HG02970 (cell line): ENCODE results near the gene KDM3B.

Source experiments
- ATAC-seq: cut with Tn5 transposase; IDR thresholded peaks from one replicate; pipeline ENCODE4 v1.9.1; 2021; ENCODE audit warnings: mild to moderate bottlenecking, moderate library complexity, moderate number of reproducible peaks; ENCODE audit not compliant: unreplicated experiment, low FRiP score

Gene KDM3B

DNA sequence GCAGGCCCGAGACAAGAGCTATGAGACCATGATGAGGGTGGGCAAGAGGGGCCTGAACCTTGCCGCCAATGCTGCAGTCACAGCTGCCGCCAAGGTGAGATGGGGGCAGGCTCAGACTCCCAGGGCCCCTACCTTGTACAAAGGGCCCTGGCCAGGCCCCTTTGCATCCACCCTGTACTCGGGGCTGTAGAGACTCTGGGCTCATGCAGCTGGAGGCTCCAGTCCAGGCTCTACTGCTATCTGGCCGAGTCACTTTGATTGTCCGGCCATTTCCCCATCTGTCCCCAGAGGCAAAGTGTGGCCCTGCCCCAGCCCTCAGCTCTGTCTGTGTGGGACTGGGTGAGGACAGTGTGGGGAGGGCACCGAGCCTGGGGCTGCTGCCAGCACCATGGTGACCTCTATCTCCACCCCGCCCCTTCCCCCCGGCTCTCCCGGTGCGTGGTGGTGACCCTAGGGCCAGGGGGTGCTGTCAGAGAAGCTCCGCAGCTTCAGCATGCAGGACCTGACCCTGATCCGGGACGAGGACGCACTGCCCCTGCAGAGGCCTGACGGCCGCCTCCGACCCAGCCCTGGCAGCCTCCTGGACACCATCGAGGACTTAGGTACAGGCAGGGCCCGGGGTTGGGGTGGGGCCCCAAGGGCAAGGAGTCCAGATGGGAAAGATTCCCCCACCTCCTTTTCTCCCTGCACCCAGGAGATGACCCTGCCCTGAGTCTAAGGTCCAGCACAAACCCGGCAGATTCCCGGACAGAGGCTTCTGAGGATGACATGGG is 92.5 kb downstream of the KDM3B start:
- no peak for ATAC-seq

DNA sequence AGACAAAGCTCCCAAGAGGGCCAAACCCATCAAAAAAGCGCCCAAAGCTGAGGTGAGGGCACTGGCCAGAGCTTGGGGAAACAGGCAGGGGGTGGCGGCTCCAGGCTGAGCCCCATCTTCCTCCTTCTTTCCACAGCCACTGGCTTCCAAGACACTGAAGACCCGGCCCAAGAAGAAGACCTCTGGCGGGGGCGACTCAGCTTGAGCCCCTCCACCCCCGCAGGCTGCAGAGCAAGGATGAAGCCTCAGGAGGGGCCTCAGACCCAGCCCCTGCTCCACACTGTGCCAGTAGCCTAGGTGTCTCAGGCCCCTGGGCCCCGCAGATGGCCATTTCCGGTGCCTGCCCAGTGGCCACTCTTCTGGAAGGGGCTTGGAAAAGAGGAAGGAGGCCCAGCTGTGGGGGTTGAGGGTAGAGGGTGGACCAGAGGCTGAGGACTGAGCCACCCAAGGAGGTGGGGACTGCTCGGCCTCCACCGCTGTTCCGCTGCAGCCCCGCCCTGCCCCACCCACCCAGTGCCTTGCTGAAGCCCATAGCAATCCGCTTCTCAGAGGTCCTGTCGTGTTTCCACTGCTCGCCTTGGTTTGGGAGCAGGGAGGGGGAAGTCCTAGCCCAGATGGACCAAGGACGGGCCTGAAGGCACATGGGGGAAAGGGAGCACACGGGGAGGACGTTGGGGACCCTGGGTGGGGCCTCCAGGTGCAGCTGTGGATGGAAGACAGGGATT is 93.2 kb downstream of the KDM3B start:
- ATAC-seq: no peak

DNA sequence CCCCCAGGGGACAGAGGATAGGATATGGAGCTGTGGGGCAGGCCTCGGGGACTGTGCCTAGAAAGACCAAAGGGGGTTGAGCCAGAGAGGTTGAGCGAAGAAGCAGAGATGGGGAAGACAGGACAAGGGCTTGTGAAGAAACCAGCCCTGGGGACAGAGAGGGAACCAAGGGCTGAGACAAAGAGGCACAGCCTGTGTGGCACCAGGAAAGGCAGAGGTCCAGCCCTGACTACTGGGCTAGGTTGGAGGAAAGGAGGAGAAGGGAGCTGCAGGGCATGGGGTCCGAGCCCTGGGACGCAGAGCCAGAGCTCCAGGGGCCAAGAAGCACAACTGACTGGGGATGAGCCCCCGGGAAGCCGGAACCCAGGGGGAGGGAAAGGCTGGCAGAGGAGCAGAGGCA is 95.6 kb downstream of the KDM3B start:
- ATAC-seq: no peak

DNA sequence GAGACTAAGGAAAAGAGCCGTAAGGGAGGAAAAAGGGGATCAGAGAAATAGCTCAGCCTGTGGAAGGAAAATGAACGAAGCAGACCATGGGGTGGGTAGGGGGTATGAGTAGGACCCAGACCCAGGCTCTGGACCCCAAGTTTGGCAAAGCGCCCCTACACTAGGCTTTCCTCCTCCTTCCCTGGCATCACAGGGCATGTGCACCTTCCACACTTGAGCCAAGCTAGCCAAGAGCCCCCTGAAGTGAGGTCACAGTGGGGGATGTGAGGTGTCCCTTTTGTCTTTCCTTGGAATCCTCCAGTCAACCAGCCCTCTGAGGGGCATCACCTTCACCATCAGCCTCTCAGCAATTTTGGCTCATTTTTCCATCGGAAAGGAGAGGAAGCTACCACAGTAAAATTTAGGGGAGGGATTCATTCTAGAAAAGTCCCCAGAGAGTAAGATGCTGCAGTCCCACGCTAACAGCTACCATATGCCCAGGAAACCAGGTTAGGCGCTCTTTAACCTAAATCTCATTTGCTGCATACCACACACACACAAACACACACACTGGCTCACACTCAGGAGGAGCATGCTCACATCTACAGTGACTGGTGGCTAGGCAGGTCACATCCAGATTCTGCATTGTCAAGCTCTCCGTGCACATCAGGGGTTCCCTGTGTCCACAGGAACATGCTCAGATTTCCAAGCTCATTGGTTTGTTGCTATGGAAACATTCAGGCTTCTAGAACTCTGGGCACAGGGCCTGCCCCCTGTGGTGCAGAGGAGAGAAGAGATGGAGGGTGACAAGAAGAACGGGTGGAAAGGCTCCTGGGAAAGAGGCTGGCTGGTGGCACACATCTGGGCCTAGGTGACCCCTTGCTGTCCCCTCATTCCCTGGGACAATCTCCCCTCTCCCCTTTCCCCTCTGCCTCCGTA is 96.3 kb downstream of the KDM3B start:
- ATAC-seq: no peak

DNA sequence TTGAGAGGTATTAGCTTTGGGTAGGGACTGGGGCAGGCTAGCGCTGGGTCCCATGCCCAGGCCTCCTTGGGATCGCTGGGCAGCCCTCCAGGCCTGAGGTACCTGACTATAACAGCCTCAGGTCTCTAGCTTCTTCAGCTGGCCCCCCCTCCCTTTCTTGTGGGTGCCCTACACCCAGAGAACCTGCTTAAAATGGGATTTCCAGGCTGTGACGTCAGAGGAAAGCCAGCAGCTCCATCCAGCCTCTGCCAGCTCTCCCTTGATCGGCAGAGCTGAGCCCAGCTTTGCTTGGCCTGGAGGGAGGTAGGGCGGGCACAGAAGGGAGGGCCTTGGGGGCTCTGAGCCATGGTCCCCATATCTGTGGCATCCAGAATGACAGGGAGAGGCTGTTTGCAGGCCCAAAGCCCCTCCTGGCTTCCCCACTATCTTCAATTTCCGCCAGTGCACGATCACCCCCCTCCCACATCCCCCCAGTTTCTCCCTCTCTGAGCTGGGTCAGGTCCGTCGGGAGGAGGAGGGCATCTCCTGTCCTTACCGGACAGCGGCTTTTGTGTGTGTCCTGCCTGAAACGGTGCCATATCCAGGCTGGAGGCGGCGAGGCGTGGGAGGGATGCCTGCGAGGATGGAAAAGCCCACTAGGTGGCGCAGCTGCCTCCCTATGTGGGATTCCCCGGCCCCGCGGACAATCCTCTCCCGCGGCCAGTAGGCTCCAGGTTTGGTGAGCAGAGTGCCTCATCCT is 97.2 kb downstream of the KDM3B start:
- no peak for ATAC-seq

DNA sequence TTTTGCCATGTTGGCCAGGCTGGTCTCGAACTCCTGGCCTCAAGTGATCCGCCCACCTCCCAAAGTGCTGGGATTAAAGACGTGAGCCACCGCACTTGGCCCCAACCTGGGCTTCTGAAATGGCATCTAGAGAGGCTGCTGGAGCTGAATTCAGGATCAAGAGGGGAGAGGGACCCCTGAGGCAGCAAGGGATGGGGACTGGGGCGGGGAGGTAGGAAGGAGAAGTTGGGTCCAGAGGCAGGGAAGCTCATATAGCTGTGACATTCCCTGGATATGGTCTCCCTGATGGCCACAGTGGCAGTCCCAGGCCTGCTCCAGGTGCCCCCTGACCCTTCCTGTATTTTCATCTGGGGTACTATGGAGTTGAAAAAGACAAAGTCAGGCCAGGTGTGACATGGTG is 98.5 kb downstream of the KDM3B start:
- ATAC-seq: no peak

DNA sequence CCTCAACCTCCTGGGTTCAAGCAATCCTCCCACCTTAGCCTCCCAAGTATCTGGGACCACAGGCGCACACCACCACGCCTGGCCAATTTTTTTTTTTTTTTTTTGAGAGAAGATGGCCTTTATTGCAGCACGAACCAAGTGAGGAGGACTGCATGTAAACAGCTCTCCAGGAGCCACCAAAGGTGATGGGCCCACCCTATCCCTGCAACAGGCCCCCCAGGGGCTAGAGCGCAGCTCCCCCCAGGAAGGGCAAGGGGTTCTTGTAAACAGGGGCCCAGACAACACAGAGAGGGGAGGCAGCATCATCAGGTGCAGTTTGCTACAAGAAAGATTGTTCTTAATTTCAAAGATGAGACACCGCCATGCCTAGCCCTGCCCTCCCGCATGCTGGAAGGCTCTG is 100.2 kb downstream of the KDM3B start:
- no peak for ATAC-seq

DNA sequence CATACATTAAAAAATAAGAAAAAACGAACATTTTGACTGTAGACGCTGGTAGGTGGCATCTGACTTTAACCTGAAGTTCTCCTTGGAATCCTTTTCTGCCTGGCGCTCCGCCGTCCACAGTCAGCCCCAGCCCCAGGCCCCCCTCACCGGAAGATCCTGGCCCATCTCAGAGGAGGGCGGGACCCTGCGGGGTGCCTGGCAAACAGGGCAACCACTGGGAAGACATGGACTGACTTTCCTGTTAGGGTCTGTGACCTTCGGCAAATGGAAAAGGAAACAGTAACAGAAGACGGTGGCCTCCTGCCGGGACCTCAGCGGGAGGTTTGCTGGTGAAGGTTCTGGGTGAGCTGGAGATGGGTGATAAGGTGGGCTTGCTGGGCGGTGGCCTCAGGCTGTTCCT is 101.1 kb downstream of the KDM3B start:
- ATAC-seq: no peak

DNA sequence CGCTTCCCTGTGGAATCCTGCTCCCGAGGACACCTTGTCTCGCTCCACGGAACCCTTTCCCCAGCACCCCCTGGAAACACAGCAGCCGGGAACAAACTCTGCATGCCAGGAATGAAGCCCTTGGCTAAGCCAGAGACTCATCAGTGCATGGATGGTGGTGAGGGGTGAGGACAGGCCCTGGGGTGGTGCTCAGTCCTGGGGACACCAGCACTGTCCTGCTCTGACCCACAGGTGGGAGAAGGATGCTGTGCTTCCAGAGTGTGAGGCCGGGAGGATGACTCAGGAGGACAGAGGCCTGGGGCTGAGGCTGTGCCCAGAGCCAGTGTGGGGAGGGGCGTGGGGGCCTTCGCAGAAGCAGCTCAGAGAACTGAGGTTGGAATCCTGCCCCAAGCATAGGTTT is 101.6 kb downstream of the KDM3B start:
- ATAC-seq: no peak

DNA sequence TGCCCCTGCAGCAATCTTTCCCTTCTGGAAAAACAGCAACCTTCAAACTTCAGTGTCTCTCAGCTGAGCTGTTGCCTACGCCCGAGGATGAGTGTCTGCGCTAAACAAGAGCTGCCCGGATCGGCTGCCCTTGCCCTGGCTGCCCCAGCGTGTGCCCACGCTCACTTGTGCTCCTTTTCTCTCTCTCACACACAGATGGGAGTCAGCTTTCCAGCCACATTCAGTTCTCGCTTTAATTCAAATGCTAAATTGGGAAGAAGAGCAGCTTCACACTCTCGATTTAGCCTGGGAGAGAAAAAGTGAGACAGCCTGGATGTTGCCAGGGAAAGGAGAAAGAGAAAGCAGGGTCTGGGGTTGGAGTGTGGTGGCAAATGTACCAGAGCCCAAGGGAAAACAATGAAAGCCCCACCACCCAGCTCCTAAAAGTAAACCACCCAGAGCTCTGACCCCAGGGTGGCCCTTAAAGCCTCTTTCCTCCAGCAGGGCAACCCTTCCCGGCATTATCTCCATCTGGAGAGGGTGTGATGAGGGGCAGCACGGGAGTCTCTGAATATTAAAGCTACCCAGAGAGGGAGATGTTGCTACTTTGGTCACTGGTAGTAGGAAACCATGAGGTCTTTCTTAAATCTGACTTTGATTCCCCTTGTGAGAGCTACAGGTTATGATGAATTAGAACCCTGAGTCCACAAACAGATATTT is 102.9 kb downstream of the KDM3B start:
- no peak for ATAC-seq

DNA sequence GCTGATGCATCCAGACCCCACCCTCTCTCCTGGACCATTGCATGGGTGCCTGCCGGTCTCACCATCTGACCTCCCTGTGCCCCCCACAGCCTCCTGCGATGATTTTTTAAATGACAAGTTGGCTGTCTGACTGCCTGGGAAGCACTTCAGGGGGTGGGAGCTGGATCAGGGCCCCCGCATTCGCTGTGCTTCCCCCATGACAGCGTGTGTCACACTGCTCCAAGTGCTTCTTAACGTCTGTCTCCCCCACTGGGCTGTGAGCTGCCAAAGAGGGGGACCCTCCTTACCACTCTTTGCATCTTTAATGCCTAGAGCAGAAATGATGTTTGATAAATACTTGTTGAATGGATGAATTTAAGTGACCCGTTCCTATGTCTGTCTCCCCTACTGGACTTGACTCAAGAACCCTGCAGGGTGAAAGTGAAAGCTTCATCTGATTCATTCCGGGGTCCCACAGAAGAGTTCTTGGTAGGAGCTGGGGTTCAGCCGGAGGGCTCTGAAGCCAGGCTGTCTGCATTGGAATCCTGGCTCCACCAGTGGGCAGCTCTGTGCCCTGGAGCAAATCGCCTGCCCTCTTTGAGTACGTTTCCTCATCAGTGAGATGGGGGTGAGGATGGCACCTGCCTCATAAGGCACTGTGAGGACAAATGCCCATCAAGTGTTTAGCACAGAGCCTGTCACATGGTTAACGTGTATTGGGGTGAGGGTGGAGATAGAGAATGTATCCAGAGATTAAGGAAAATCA is 105.2 kb downstream of the KDM3B start:
- ATAC-seq: no peak

DNA sequence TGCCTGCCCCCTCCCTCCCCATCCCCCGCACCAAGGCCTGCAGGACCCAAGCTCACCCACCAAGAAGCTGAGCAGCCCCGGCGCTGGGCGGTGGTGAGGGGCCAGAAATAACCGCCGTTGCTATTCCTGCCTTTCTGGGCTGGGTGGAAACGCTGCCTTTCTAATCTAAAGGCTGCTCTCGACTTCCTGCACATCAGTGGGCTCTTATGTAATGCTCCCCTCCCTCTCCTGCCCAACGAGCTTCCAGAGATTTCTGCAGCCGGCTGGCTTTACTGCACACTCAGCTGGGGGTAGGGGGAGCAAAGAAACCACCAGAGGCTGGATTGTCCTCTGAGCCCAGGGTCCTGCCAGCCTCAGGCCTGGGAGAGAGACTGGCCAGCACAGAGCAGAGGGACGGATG is 105.9 kb downstream of the KDM3B start:
- no peak for ATAC-seq

DNA sequence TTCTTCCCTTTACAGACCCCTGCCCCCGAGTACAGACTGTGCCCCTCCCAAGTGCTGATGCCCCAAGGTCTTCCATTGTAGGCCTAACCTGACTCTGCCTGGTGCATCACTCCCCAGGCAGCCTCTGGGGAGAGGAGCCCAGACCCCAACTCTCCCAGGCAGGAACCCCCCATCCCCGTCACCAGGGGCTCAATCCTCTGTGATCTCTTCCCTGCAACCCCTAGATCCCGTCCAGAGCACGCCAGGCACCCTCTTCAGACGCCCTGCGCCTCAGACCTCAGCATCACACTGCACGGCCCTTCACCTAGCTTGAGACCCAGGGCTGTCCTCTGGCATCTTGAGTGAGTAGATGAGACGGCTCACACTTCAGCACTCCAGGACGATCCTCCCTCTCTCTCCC is 106.4 kb downstream of the KDM3B start:
- ATAC-seq: no peak

DNA sequence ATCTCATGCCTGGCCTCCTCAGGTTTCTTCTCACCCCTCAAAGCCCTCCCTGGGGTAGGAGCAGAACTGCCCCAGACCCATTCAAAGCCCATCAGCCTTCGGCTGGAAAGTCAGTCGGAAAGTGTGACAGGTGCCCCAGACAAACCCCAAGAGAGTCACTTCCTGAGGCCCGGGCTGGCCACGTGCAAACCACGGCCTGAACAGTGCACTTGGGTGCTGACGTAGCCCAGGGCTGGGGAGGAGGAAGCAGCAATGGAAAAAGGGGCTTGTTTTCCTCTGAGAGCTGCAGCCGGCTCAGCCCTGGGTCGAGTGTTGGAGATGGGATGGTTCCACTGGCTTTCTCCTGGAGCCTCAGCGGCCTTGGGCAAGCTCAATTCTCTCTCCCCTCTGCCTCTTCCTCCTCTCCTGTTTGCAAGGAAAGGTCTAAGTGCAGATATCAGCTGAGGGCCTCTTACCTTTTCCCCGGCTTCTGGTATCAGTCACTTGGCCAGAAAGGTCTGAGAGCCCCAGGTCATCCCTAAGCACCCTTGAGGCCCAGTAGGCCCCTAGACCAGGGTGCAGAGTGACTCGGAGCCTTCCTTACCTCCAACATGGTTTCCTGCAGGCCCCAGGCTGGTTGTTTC is 106.9 kb downstream of the KDM3B start:
- ATAC-seq: no peak

DNA sequence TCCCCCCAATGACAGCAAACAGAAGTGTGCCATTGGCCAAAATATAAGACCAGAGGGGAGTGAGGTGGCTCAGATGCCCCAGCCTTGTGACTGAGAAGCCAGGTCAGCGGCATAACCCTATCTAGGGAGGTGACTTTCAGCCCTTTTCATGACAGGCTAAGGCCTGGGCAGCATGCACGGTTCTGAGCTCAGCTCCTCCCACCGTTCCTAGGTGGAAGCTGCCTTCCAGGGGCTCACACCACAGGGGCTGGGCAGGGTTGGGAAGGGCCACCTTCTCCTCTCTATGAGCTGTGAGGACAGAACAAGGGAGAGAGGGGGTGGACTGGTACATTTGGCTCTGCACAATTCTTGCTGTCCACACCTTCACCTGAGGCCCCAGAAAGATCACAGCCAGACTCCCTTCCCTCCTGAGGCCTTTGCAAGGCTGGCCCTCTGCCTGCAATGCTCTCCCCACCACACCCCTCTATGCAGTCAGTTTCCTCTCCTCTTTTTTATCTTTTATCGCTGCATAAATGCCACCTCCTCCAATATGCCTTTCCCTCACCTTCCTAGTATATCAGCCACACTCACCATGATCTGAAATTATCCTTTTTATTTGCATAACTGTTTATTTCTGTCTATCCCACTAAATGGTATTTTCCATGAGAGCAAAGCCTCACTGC is 107.7 kb downstream of the KDM3B start:
- ATAC-seq: no peak

DNA sequence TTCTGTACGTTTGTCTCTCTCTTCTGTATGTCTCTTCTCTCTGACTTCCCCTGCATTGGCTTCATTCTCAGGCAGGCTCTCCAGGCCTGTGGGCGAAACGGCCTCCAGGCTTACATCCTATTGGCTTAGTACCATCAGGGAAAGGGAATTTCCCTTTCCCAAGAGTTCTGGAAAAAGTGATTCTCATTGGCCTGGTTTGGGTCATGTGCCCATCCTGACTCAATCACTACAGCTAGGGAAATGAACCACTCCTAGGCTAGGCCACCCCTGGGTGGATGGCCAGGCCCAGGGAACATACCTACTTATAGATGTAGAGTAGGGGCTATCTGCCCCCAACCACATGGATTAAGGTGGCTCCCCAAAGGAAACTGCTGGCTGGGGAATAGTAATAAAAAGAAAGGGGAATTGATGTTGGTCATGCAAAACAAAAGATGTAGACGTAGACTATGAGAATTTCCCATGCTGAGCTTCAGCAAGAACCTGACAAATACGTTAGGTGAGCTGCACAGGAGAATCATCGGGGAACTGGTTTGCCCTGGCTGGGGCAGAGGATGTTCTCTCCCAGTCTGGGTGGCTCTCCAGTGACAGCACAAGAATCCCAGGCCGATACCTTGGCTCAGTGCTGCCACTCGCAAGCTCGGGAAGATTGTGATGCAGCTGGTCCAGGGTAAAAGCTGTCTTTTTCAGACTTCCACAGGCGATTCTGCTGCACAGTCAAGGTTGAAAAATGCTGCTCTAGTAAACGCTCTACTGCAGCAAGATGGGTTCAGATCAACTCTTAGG is 109.0 kb downstream of the KDM3B start:
- no peak for ATAC-seq

DNA sequence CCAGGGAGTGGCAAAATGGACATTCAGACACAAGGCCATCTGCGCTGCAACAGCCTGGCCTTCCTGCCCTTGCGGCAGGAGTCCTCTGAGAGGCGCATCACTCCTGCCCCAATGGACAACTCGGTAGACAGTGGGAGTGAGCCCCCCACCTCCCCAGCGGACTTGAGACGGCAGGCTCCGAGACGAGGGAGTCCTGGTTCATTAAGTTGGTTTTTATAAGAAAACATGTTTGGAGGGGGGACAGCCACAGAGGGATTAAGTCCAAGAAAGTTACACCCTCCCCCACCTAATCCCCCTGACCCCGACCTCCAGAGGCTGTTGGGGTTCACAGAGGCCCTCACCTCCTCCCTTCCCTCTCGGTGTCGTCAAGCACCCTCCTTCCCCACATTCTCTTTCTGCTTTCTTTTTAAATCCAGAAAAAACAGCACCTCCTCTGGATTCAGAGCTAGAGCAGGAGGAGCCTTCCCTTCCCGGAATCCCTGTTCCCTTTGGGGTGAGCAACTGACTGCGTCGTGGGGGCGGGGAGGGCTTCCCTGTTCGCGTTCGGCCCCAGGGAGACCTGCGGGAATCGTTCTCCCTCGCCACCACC is 111.0 kb downstream of the KDM3B start:
- ATAC-seq: no peak
